HG03439 (cell line): ENCODE results near the gene MED16.

Source experiments
- ATAC-seq: cut with Tn5 transposase; IDR thresholded peaks from one replicate; pipeline ENCODE4 v1.9.1; 2021; ENCODE audit warnings: mild to moderate bottlenecking, moderate library complexity; ENCODE audit not compliant: unreplicated experiment

Gene MED16

GRCh38 chr19:875265-875879 lies 17.6 kb downstream of the MED16 start:
- no peak for ATAC-seq

GRCh38 chr19:873561-874041 lies 19.4 kb downstream of the MED16 start:
- no peak for ATAC-seq

GRCh38 chr19:873084-873483 lies 19.9 kb downstream of the MED16 start:
- ATAC-seq: no peak

- no peak for ATAC-seq
Measured at GRCh38 chr19:872266-872951, 20.6 kb downstream of the MED16 start.

GRCh38 chr19:871446-872265 lies 21.3 kb downstream of the MED16 start:
- ATAC-seq: no peak

DNA sequence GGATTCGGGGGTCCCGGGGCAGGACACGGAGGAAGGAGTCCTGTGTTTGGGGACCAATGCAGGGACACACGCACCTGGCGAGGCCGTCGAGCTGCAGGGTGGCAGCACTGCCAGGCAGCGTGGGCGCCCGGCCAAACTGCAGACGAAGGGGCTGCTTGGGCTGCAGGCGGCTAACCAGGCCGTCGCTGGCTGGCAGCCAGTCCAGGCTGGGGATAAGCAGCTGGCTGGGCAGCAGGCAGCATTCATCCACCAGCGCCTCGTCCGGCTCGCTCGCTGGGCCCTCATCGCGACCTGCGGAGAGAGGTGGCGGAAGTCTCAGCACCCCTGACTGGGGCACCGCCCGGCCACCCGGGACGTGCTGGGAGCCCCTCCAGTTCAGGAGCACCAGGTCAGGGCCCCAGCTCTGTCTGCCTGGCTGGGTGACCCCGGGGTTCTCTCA lies 22.0 kb downstream of the MED16 start:
- ATAC-seq: no peak

DNA sequence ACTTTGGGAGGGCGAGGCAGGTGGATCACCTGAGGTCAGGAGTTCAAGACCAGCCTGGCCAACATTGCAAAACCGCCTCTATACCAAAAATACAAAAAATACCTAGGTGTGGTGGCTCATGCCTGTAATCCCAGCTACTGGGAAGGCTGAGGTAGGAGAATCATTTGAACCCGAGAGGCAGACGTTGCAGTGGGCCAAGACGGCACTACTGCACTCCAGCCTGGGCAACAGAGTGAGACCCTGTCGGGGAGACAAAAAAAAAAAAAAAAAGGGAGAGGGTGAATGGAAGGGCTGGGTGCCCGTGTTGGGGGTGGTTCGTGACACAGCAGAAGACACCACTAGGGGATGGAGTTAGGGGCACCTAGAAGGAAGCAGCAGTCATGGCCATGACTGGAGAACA lies 22.7 kb downstream of the MED16 start:
- ATAC-seq: no peak

GRCh38 chr19:869245-870177 lies 23.5 kb downstream of the MED16 start:
- ATAC-seq: no peak

DNA sequence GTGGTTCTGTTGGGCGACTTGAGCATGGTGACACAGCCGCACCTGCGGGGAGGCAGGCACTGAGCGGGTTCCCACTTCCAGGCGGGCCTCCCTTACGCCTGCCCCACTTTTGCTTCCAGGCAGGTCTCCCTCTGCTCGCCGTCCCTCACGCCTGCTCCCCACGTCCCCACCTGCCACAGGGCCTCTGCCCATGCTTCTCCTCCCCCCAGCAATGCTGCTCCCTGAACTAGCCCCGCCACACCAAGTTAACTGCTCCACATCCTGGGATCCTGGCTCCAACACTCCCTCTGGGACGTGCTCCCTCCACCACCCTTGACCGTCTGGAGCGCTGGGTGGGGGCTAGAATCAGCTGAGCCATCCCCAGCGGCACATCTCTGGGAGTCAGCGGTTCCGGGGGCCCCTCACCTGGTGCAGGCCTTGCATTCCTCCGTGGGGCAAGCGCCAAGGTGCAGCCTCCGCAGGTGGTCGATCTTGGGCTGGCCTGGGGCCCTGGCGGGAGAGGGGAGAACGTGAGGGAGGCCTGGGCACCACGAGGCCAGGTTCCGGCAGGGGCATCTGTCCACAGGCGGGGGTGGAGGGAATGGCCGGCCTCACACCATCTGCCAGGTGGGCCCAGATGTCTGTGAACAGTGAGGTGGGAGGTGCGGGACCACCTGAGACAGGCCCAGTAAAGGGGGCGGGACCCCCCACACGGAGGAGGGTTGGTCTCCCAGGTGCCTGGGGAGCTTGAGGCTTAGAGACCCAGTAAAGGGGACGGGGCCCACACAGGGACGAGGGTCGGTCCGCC lies 24.3 kb downstream of the MED16 start:
- ATAC-seq: no peak

DNA sequence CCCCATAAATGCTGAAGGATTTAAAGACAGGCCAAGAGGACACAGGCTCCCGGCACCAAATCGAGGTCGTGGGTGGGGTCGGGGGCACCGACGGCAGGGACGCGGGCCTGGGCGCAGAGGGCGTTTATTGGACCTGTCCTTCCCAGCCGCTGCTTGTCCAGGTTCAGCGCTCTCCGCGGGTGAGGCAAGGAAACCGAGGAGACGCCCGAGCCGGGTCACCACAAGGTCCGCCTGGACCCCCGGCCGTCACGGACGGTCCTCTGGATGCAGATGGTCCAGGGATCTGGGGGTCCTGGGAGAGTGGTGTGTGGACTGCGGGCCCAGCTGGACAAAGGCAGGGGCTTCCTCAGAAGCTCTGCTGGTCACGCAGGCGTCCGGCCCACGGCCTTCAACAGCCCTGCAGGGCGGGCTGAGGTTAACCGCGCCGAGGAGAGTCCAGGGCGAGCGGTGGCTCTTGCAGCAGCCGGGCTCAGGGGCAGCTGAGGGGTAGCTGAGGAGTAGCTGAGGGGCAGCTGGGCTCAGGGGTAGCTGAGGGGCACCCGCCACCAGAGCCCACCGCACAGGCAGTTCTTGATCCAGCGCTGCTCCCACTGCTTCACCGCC lies 25.0 kb downstream of the MED16 start:
- ATAC-seq: no peak

- ATAC-seq: no peak
Measured at GRCh38 chr19:867301-867793, 25.6 kb downstream of the MED16 start.

DNA sequence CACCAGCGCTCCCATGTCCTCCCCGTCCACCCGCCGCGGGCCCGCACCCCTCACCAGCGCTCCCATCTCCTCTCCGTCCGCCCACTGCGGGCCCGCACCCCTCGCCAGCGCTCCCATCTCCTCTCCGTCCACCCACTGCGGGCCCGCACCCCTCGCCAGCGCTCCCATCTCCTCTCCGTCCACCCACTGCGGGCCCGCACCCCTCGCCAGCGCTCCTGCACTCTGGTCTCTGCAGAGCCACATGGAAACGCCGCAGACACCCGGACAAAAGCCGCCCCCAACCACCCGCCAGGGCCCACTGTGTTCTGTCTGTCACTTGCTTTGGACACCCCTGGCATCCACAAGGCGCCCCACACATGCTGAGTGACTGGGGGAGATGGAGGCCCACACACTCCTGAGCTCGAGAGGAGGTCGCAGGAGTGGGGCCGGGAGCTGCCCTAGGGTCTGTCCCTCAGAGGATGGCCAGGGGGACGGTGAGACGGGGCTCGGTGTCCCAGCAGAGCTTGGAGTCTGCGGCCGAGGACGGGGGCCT lies 26.2 kb downstream of the MED16 start:
- ATAC-seq: no peak

DNA sequence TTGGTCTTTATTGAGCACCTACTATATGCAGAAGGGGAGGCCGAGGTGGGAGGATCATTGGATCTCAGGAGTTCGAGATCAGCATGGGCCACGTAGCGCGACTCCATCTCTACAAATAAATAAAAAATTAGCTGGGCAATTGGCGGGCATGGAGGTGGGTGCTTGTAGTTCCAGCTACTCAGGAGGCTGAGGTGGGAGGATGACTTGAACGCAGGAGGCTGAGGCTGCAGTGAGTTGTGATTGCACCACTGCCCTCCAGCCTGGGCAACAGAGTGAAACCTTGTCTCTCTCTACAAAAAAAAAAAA lies 29.7 kb downstream of the MED16 start:
- ATAC-seq: no peak

- ATAC-seq: no peak
Measured at GRCh38 chr19:862581-863314, 30.2 kb downstream of the MED16 start.

DNA sequence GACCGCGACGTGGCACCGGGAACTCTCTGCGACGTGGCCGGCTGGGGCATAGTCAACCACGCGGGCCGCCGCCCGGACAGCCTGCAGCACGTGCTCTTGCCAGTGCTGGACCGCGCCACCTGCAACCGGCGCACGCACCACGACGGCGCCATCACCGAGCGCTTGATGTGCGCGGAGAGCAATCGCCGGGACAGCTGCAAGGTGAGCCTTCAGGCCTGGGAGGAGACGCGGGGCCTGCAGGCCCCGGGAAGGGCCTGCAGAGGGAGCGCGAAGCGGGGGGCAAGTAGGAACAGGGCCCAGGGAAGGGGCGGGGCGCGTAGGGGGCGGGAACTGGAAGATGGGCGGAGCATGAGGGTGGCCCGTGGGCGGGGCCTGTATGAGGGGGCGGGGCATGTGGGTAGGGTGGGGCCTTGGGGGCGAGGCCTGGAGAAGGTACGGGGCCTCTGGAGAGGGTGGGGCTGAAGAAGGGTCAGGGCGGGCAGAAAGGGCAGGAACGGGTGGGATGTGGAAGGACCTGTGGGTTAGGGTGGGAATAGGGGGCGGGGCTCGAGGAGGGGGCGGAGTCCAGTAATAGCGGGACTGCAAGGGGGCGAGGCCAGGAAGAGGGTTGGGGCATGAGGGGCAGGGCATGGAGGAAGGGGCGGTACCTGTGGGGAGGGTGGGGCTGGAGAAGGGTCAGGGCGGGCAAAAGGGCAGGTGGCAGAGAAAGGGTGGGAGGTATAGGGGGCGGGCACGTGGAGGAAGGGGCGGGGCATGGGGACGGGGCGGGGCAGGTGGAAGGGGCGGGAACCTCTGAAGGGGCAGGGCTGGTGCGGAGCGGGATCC lies 31.0 kb downstream of the MED16 start:
- ATAC-seq: no peak

DNA sequence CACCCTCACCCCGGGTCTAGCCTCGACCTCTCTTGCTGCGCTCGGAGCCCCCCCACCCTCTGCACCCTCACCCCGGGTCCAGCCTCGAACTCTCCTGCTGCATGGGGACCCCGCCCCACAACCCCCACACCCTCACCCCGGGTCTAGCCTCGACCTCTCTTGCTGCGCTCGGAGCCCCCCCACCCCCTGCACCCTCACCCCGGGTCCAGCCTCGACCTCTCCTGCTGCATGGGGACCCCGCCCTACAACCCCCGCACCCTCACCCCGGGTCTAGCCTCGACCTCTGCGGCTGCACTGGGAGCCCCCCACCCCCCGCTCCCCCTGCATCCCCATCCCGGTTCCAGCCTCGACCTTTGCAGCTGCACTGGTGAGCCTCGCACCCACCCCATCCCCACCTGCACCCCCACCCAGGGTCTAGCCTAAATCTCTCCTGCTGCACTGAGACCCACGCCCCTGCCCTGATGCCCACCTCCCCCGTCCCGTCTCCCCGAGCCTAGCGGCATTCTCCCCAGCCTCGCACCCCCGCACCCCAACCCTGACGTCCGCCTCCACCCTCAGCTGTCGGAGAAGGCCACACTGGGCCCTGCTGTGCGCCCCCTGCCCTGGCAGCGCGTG lies 31.7 kb downstream of the MED16 start:
- no peak for ATAC-seq
